ENCODE measurements around the gene PGAP3.

The PGAP3 gene

GRCh38 chr17:39717660-39718059, 29.8 kb upstream of the PGAP3 start:
- no peak for TF ChIP-seq CTCF (IDR thresholded peaks at IDR 0.05)

- no peak for TF ChIP-seq CTCF (IDR thresholded peaks at IDR 0.05)
Measured at GRCh38 chr17:39716879-39717536, 29.2 kb upstream of the PGAP3 start.

- TF ChIP-seq CTCF (IDR thresholded peaks at IDR 0.05) = no peak
Measured at GRCh38 chr17:39716073-39716818, 28.4 kb upstream of the PGAP3 start.

GRCh38 chr17:39715375-39716072, 27.7 kb upstream of the PGAP3 start:
- TF ChIP-seq CTCF (IDR thresholded peaks at IDR 0.05) = no peak

- TF ChIP-seq CTCF (IDR thresholded peaks at IDR 0.05) = no peak
Measured at GRCh38 chr17:39714234-39714633, 26.4 kb upstream of the PGAP3 start.

- TF ChIP-seq CTCF (IDR thresholded peaks at IDR 0.05) = no peak
Measured at GRCh38 chr17:39711851-39712250, 24.0 kb upstream of the PGAP3 start.

- TF ChIP-seq CTCF (IDR thresholded peaks at IDR 0.05) = no peak
Measured at GRCh38 chr17:39709998-39710964, 22.4 kb upstream of the PGAP3 start.
